ENCODE results near the gene PRKD2.
"Not testable (repeated sequence)": the region's sequence is repeated elsewhere in the genome, so short reads cannot be mapped to it uniquely, and the experiment has no call there.

Gene PRKD2

DNA sequence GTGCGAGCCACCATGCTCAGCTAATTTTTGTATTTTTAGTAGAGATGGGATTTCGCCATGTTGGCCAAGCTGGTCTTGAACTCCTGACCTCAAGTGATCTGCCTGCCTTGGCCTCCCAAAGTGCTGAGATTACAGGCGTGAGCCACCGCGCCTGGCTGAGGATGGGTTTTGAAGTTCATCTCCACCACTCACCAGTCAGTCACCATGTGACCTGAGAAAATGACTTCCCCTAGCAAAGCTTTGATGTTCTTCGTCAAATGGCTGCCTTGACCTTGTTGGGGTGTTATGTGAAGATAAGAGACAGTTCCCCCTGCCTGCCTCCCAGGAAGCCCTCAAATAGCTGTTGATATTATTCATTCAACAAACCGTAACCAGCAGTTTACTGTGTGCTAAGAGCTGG lies 87.9 kb downstream of the PRKD2 start:
- not testable (repeated sequence) for DNase-seq

DNA sequence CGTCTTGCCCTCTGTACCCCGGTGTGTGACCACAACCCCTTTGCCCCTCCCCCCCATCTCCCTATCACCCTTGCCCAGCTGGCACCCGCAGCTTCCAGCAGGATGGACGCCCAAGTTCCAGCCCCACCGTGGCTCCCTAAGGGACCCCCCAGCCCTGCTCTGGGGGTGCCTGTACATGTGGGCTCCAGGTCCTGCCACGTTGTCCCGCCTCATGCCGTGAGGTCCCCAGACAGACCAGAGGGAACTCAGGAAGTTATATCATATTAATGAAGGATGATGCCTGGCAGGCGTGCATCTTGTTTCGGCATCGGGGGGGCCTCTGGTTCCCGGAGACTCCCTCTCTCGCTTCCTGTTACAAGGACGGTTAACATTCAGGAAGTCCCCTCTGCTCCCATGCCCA lies 90.5 kb downstream of the PRKD2 start:
- no peak for DNase-seq

DNA sequence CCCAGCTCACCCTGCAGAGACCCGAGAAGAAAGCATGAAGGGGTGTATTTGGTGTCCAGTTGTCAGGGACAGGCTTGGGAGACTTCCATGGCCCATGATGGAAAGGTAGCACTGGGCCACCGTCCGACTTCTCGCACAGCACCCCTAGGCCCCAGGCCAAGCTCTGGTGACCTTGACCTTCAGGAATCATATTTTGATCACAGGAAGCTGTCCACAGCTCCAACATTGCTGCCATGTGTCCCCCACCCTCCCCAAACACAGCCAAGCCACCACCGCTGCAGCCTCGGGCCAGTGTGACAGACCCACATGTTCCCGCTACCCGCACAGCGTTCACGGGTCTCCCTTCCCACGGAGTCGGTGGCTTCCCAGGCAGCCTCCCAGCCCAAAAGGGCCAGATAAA lies 91.2 kb downstream of the PRKD2 start:
- no peak for DNase-seq

DNA sequence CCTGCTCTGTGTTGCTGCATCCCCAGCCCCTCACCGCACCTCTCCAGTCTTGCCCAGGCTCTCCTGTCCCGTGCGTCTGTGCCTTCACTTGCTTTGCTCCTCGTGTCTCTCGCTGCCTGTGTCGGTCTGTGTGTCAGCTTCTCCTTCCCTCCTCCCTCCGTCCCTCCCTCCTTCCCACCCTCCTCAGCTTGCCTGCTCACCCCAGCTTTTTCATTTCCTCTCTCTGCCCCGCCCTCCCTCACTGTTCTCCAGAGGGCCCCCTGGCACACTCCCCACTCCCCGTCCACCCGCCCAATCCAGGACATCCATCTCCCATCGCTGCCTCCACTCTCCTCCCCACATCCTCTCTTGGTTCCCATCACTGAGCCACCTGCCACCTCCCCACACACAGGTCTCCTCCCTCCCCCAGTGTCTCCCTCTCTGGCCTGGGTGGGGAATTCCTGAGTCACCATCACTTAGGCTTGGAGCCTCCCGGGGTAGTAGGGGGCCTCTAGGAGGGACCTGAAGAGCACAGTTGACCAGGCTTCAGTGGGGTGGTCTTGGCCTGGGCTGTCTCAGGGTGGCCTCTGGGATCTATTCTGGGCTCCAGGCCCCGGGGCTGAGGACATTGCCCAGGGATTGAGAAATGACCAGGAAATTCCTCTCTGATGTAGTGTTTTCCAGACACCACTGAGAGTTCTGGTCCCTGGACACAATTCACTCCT lies 91.8 kb downstream of the PRKD2 start, which contains the start of gene PTGIR:
PTGIR (minus strand) TSS at position 132 of the 704 bp plus-strand sequence. CDS start 864 bp downstream, outside the sequence.
- DNase-seq, result no peak

All from activated T-cell treated with anti-CD3 and anti-CD28 coated beads, Interleukin-2, amount 50 U/mL, for 1 hour (primary cell).